Stimulated activated CD4-positive, alpha-beta T cell treated with anti-CD3 and anti-CD28 coated beads, Interleukin-2, amount 100 ng/mL, for 4 hours (primary cell): ENCODE measurements around the gene VTN.

Experiments
- DNase-seq: peaks from one replicate; pipeline ENCODE4 v3.0.0-alpha.2; 2020; ENCODE audit warnings: low read depth

Gene VTN

DNA sequence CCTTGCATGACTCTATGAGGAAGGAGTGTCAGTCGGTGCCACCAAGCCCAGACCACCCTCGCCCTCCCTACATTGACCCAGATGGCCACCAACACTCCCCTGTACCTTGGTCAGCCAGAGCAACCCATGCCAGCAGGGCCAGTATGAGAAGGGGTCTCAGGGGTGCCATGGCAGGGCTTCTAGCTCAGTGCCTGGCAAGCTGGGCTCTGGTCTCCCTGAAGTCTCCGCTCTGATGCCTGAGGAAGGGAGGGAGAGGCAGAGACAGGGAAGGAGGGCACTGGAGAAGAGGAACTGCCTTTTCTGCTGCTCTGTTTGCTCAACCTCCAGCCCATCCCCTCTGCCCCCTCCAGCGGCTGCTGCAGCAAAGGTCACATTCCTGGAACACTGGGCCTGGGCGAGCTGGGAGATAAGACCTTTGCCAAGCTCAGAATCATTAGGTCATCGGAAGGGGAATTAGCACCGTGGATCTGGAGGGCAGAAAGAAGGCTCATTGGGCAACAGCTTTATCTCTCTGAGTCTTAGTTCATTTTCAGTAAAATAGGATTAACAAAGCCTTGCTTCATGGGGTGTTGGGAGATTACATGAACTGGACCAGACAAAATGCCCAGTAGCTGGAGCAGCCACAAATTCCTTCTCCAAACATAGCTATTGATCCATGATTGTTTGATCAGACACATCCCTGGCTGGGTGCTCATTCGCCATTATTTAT is at the start of gene VTN:
VTN (minus strand) TSS at position 273 of the 709 bp plus-strand sequence; CDS start at position 169, 104 bp downstream.
- DNase-seq: no peak

- DNase-seq: peak; percentile 42
Measured at GRCh38 chr17:28416703-28417311, 46.7 kb upstream of the VTN start.

DNA sequence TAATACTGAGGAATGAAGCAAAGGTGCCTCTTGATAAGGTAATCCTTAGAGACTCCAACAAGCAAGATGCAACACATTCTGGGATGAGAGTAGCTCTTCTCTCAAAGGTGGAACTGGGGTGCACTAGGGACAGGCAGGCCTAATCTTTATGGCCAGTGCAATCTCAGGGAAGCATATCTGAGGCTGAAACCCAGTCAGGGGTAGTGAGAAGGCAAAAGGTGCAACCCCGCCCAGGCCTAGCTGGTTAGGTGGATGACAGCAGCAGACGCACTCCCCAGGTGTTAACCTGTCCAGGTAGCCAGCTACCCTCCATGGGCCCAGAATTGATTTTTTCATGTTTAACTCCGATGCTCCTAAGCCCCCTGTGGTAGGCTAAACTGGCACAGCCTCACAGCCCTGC is 45.8 kb upstream of the VTN start:
- DNase-seq: no peak

GRCh38 chr17:28413804-28414203 is 43.7 kb upstream of the VTN start:
- no peak for DNase-seq

DNA sequence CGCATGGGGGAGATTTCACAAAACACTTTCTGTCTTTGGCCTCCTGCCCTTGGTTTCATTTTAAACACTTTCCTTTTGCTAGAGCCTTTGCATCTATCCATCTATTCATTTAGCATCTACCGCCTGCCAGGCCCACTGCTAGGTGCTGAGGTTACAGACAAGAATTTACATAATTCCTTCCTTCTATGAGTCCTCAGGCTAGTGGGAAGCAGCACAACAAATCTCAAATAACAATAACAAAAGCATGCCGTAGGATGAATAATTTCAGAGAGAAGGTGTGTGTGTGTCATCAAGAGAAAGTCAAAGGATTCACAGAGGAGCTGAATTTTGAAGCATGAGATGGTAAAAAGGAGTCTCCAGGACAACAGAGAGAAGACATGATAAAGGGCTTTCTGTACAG is 42.0 kb upstream of the VTN start:
- DNase-seq: no peak

GRCh38 chr17:28407974-28408306 is 37.8 kb upstream of the VTN start:
- no peak for DNase-seq

DNA sequence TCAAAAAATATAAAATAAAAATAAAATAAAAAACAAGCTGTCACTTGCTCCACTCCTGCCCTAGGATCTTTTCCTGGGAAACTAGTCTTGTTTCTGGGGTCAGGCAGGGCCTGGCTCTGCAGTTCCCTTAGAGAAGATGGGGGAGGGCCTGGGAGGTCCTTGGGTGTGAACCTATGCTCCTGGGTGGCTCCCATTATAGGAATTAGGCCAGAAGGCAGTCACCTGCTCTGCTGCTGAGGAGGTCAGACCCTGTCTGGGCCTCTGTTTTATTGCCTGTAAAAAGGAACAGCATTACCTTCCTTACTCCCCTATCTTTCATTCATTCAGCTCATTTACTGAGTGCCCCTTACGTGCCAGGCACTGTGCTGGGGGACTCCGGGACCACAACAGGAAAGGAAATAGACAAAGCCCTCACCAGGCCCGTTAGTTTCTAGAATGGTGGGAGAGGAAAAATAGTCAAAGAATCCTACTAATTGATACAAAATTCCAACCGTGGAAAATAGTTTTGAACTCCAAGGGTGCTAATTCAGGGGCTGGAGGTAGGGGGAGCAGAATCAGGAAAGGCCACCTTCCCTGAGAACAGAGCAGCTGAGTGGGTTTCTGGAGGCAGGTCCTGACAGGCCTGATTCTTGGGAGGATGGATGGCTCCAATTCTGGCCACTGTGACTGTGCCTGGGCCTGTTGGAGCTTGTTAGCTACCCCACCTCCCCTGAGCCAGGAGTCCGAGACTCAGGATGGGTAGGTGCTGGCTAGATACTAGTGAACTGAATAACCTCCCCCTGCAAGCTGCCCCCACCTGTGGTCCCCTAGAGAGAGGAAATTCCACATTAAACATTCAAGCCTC is 37.2 kb upstream of the VTN start:
- DNase-seq: no peak

GRCh38 chr17:28406473-28406814 is 36.3 kb upstream of the VTN start:
- DNase-seq: no peak

- peak; percentile 30 for DNase-seq
Measured at GRCh38 chr17:28405632-28406472, 35.7 kb upstream of the VTN start, which contains the start of gene SLC46A1. Gene SLC46A1, minus strand, starts transcription at chr17:28406212. Its CDS starts 98 bp downstream, at chr17:28406114.

- DNase-seq: no peak
Measured at GRCh38 chr17:28404812-28405570, 34.9 kb upstream of the VTN start.

GRCh38 chr17:28404461-28404811 is 34.3 kb upstream of the VTN start:
- no peak for DNase-seq

GRCh38 chr17:28404007-28404406 is 33.9 kb upstream of the VTN start:
- no peak for DNase-seq

GRCh38 chr17:28402844-28403243 is 32.7 kb upstream of the VTN start:
- DNase-seq: no peak

GRCh38 chr17:28402224-28402630 is 32.1 kb upstream of the VTN start:
- no peak for DNase-seq

GRCh38 chr17:28399808-28400207 is 29.7 kb upstream of the VTN start:
- DNase-seq: no peak

DNA sequence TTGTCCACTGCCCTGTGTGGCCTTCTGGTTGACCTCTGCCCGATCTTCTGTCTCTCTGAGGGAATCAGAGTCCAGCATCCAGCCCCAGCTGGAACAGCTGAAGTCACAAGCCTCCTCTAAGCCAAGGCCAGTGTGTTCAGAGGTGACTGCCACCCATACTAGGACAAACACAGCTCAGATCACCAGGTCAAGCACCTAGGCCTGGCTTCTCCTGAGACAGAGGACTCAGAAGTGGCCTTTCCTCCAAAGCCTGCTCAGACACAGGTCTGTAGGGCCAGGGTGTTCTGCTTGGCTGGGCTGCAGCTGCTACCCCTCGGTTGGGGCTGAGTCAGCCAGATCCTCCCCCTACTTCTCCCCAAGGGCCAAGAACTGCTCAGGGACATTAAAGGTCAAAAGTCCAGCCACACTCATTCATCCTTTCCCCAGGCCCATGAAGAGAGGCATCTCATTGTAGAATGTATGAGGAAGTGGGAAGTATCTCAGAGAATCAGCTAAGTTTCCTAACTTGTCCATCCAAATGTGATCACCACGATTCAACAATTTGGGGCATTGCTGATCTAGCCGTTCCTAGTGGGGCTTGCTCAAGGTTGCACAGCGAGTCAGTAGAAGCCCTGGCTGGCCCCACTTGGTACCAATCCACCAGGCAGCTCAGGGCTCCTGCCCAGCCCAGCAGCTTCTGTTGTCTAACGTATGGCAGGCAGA is 28.3 kb upstream of the VTN start:
- no peak for DNase-seq

- no peak for DNase-seq
Measured at GRCh38 chr17:28397687-28398279, 27.7 kb upstream of the VTN start.

- no peak for DNase-seq
Measured at GRCh38 chr17:28397275-28397674, 27.2 kb upstream of the VTN start.

GRCh38 chr17:28396635-28397239 is 26.6 kb upstream of the VTN start:
- no peak for DNase-seq

GRCh38 chr17:28395968-28396367 is 25.9 kb upstream of the VTN start:
- no peak for DNase-seq
